Adrenal gland (tissue), 12 donors: ENCODE measurements around the gene SLC6A8. TPM values are rescaled to one million over a fixed set of nuclear protein-coding genes. Genes with fewer than 3 reads are reported as not detected.

Experiments used
- DNase-seq, 7 donors: peaks; one replicate each; pipeline ENCODE4 v3.0.0-alpha.2; 2019 to 2020
- H3K27ac ChIP-seq, 5 donors: fragments of 200-600 bp; sonication (generic) in 4 of 5; 1 replicate in 3 of 5; 2 replicates in 2 of 5; pipeline versions ENCODE4 v1.5.1 to v1.8.0; 2016 to 2020; ENCODE audit warnings: mild to moderate bottlenecking in 1 of 5
- H3K27me3 ChIP-seq: fragments of 200-600 bp; 2 replicates; pipeline ENCODE4 v1.8.0; 2021
- H3K36me3 ChIP-seq, 2 donors: fragments of 200-600 bp; replicated peaks in 1 of 2; 1 replicate in 1 of 2; 2 replicates in 1 of 2; pipeline versions ENCODE4 v1.5.1 to v1.8.0; 2018 to 2022
- H3K4me1 ChIP-seq, 2 donors: fragments of 200-600 bp; replicated peaks in 1 of 2; 1 replicate in 1 of 2; 2 replicates in 1 of 2; pipeline versions ENCODE4 v1.5.1 to v1.8.0; 2018 to 2021
- H3K4me3 ChIP-seq, 4 donors: fragments of 200-600 bp; sonication (generic) in 3 of 4; one replicate each; pipeline ENCODE4 v1.5.1; 2016 to 2018
- H3K9me3 ChIP-seq, 3 donors: fragments of 200-600 bp; sonication (generic) in 1 of 3; replicated peaks in 1 of 3; 1 replicate in 2 of 3; 2 replicates in 1 of 3; pipeline versions ENCODE4 v1.5.1 to v1.8.0; 2016 to 2021
- CTCF ChIP-seq, 6 experiments: fragments of 450-650 bp in 4 of 6; fragments of 200-600 bp in 2 of 6; sonication (generic) in 1 of 6; IDR thresholded peaks; 1 replicate in 5 of 6; 2 replicates in 1 of 6; pipeline versions ENCODE4 v1.5.1 to v1.8.0; 2016 to 2021; ENCODE audit warnings: antibody characterized with exemption in 6 of 6, mild to moderate bottlenecking in 2 of 6, moderate library complexity in 1 of 6
- POLR2A ChIP-seq, 2 donors: fragments of 450-650 bp; IDR thresholded peaks; one replicate each; pipeline ENCODE4 v1.6.1; 2017; ENCODE audit warnings: antibody characterized with exemption in 2 of 2, mild to moderate bottlenecking in 2 of 2, moderate library complexity in 1 of 2
- WGBS, 4 donors: extraction: QIAGEN DNeasy Blood & Tissue Kit in 2 of 4; methylation state at CpG; one replicate each; pipeline versions ENCODE4 v1.1.5 to v1.1.7; 2013 to 2017; 5-methylcytosine and 5-hydroxymethylcytosine counted together
- intact Hi-C, 2 donors: fragments of 100-400 bp; cut with DNase I; formaldehyde crosslinking; loops; one replicate each; pipeline versions ENCODE4 v1.14.1 to v1.15.0; 2022 to 2023
- polyA plus RNA-seq, 3 donors: library from polyadenylated mRNA; stranded (reverse); fragments of 200-250 nt in 2 of 3; fragments of 350-450 nt in 1 of 3; fragmentation: Illumina TruSeq in 1 of 3; extraction: RNeasy Lipid Tissue Mini Kit (QIAGEN cat#74804) in 1 of 3; gene quantifications; one replicate each; pipeline ENCODE4 v1.2.3, GENCODE V29; 2013 to 2014
- total RNA-seq, 9 donors: library from RNA; depleted of rRNA in 4 of 9; stranded (reverse); fragments of >200 nt in 4 of 9; fragments of 120-200 nt in 1 of 9; fragmentation: NEBNext Ultra II Directional in 1 of 9; extraction: Animal tissue kit (Norgen Biotek cat#: 25700) in 1 of 9; gene quantifications; one replicate each; pipeline versions ENCODE4 v1.1.0 to v1.2.4, GENCODE V29; 2013 to 2023
- donor health status: healthy with polysubstance abuse.
- donor health status: Bipolar disorder and iron deficiency.
- donor health status: DM: yes; HTN: yes; CAD: no.
- donor health status: DM: no; HTN: no; CAD: no.
- donor health status: DM: no; HTN: no; CAD: no.
- donor health status: DM: yes; HTN: yes; CAD: no.

Gene SLC6A8
- total and polyA plus RNA-seq, 12 donors = 3.1 to 136 (median 67.0) TPM

- H3K27me3 ChIP-seq = no peaks in the 10 kb centered on the region
- H3K27ac ChIP-seq = no peak overlapping the region
- WGBS, 4 donors = 14 to 81% (median 67%) methylated on average over 1 to 2 of the region's 2 CpGs
- peaks cover 0 to 6% of the 10 kb centered on the region in 2 donors for H3K4me1 ChIP-seq
- no peak overlapping the region for H3K4me3 ChIP-seq
- peaks cover 0 to 42% of the 10 kb centered on the region in 2 donors for H3K36me3 ChIP-seq
- intact Hi-C loops = no loop called here
- H3K9me3 ChIP-seq = no peaks in the 10 kb centered on the region
- DNase-seq = no peak
- no peak for TF ChIP-seq POLR2A (IDR thresholded peaks at IDR 0.05)
- no peak for TF ChIP-seq CTCF (IDR thresholded peaks at IDR 0.05)
Observed at GRCh38 chrX:153719701-153720100, 32.0 kb downstream of the SLC6A8 start.

GRCh38 chrX:153722704-153723350 lies 35.1 kb downstream of the SLC6A8 start:
- WGBS, 4 donors = 21 to 68% (median 41%) methylated on average over 4 to 12 of the region's 12 CpGs
- peaks cover 0 to 27% of the 10 kb centered on the region in 2 donors for H3K36me3 ChIP-seq
- intact Hi-C loops = no loop called here
- no peak for DNase-seq
- no peak for TF ChIP-seq CTCF (IDR thresholded peaks at IDR 0.05)
- no peak for TF ChIP-seq POLR2A (IDR thresholded peaks at IDR 0.05)
- H3K27ac ChIP-seq = peak overlapping the region; percentile 60 to 96 (median 89)
- H3K9me3 ChIP-seq = no peaks in the 10 kb centered on the region
- no peaks in the 10 kb centered on the region for H3K27me3 ChIP-seq
- H3K4me1 ChIP-seq = peaks cover 27 to 34% of the 10 kb centered on the region in 2 donors
- H3K4me3 ChIP-seq = peak overlapping the region in 1 of 4 donors; percentile 74

DNA sequence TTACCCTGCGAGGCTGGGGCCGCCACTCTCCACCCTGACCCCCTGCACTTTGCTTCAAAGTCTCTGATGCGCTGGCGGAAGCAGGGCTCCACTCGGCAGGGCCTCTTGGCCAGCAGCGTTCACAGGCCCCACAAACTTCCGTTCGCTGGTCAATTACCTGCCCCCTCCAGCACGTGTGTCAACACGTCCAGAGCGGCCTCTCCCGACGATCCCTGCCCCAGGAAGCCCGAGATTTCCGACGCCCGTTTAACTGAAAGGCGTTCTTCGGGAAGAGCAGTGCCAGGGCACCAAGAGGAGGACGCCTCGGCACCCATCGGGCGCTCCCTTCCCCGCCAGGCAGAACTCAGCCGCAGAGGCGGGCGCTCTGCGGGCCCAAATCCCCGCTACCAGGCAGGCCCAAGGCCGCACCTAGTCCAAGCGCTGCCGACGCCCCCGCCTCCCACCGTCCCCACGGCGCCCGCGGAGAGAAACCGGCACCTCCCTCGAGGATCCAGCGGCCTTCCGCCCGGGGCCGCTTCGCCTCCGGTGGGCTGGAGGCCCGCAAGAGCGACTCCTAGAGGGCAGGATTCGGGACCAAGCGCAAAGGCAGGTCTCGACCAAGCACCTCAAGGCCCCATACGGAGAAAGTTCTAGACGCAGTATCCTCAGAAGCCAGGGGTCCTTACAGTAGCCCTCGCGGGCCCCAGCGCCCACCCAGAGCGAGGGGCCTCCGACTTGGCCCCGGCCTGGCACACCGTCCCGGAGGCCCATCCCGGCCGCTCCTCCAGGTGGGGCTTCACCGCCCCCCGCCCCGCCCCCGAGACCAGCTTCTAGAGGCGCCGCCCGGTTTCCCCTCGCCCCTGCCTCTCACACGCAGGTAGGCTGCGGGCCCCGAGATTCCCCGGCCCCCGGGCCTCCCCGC lies 35.9 kb downstream of the SLC6A8 start:
- 0 to 34% (median 13%) methylated on average over 2 to 76 of the region's 78 CpGs for WGBS, 4 donors
- TF ChIP-seq CTCF (IDR thresholded peaks at IDR 0.05) (no peak), POLR2A (IDR thresholded peaks at IDR 0.05) (peak in 1 of 2 donors; percentile 22)
- Histone ChIP-seq H3K36me3 (peaks cover 0 to 23% of the 10 kb centered on the region in 2 donors), H3K4me3 (peak overlapping the region in 3 of 4 donors; percentile 17 to 74 (median 18)), H3K27ac (peak overlapping the region; percentile 60 to 96 (median 89)), H3K4me1 (peaks cover 34 to 37% of the 10 kb centered on the region in 2 donors), H3K27me3 (no peaks in the 10 kb centered on the region), H3K9me3 (no peaks in the 10 kb centered on the region)
- intact Hi-C loops = no loop called here
- DNase-seq = peak in 5 of 7 donors; percentile 31 to 74 (median 44)
